GM18907 (cell line): Measurements from ENCODE around the gene ACSM6.
"Not testable (repeated sequence)": the region's sequence is repeated elsewhere in the genome, so short reads cannot be mapped to it uniquely, and the experiment has no call there.

Experiments used
- ATAC-seq: cut with Tn5 transposase; IDR thresholded peaks from one replicate; pipeline ENCODE4 v1.9.1; 2021; ENCODE audit warnings: mild to moderate bottlenecking, moderate library complexity; ENCODE audit not compliant: unreplicated experiment

The ACSM6 gene

GRCh38 chr10:95193944-95194343 is at the start of gene ACSM6:
Gene ACSM6, plus strand, starts transcription at chr10:95194238. Its CDS starts 248 bp downstream, at chr10:95194486.
- no peak for ATAC-seq

- no peak for ATAC-seq
Observed at GRCh38 chr10:95168694-95169093, 25.3 kb upstream of the ACSM6 start.

GRCh38 chr10:95169522-95169921 is 24.5 kb upstream of the ACSM6 start:
- no peak for ATAC-seq

- ATAC-seq, result no peak
Observed at GRCh38 chr10:95170790-95171189, 23.2 kb upstream of the ACSM6 start.

GRCh38 chr10:95171336-95171735 is 22.7 kb upstream of the ACSM6 start:
- no peak for ATAC-seq

GRCh38 chr10:95172851-95173250 is 21.2 kb upstream of the ACSM6 start:
- ATAC-seq, result no peak

- no peak for ATAC-seq
Observed at GRCh38 chr10:95176101-95176500, 17.9 kb upstream of the ACSM6 start.

GRCh38 chr10:95177429-95177828 is 16.6 kb upstream of the ACSM6 start:
- no peak for ATAC-seq

GRCh38 chr10:95178266-95178665 is 15.8 kb upstream of the ACSM6 start:
- no peak for ATAC-seq

- ATAC-seq, result no peak
Observed at GRCh38 chr10:95178797-95179196, 15.2 kb upstream of the ACSM6 start.

GRCh38 chr10:95181726-95182125 is 12.3 kb upstream of the ACSM6 start:
- ATAC-seq, result no peak

- ATAC-seq, result peak; percentile 98
Observed at GRCh38 chr10:95183271-95184230, 10.5 kb upstream of the ACSM6 start.

- ATAC-seq, result no peak
Observed at GRCh38 chr10:95187617-95188016, 6.4 kb upstream of the ACSM6 start.

- ATAC-seq, result no peak
Observed at GRCh38 chr10:95188593-95188992, 5.4 kb upstream of the ACSM6 start.

- no peak for ATAC-seq
Observed at GRCh38 chr10:95196046-95196445, 2.0 kb downstream of the ACSM6 start.

- ATAC-seq, result no peak
Observed at GRCh38 chr10:95201736-95202135, 7.7 kb downstream of the ACSM6 start.

- ATAC-seq, result not testable (repeated sequence)
Observed at GRCh38 chr10:95202865-95203264, 8.8 kb downstream of the ACSM6 start.

- ATAC-seq, result no peak
Observed at GRCh38 chr10:95208702-95209391, 14.8 kb downstream of the ACSM6 start.

GRCh38 chr10:95209509-95210127 is 15.6 kb downstream of the ACSM6 start:
- ATAC-seq, result no peak

- ATAC-seq, result no peak
Observed at GRCh38 chr10:95211606-95212279, 17.7 kb downstream of the ACSM6 start.

GRCh38 chr10:95214369-95214768 is 20.3 kb downstream of the ACSM6 start:
- ATAC-seq, result no peak
